DLD1 (cell line): ENCODE data around the gene HOGA1.
"Not testable (repeated sequence)": the region's sequence is repeated elsewhere in the genome, so short reads cannot be mapped to it uniquely, and the experiment has no call there.

Source experiments
- in situ Hi-C: cut with HindIII; loops from 2 replicates; pipeline ENCODE4 v1.10.0; 2017; ENCODE audit warnings: low sequenced_read_pairs

HOGA1 gene

DNA sequence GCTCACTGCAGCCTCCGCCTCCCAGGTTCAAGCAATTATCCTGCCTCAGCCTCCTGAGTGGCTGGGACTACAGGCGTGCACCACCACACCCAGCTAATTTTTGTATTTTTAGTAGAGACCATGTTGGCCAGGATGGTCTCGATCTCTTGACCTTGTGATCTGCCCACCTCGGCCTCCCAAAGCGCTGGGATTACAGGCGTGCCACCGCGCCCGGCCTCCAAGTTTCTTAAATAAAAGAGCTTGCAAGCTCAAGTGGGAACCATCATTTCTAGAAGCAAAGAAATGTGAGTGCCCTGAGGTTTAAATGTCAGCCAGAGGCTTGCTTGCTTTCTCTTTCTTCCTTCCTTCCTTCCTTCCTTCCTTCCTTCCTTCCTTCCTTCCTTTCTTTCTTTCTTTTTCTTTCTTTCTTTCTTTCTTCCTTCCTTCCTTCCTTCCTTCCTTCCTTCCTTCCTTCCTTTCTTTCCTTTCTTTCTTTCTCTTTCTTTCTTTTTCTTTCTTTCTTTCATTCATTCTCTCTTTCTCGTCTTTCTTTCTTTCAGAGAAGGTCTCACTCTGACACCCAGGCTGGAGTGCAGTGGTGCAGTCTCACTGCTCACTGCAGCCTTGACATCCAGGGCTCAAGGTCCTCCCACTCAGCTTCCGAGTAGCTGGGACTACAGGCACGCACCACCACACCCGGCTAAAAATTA, 58.4 kb downstream of the HOGA1 start:
- in situ Hi-C loops = not testable (repeated sequence)

DNA sequence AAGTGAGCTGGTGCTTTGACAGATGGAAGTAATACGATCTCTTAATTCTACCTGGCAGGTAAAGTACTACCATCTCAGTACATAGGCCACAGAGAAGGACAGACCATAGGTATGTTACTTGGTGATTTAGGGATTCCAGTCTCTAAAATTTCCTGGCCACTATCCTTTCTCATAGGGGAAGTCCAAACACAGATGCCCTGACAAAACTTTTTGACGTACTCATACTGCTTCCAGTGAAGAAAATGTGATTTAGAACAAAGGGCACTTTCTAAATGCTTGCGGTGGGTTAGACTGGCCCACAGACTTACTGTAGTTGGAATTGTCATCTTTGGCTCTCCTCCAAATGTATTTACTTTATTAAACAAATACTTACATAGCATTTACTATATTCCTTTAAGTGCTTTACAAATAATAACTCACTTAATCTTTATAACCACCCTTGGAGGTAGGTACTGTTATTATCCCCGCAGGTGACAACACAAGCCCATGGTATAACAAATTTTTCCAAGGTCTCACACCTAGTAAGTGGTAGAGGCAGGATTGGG, 59.3 kb downstream of the HOGA1 start:
- in situ Hi-C loops = no loop called here

DNA sequence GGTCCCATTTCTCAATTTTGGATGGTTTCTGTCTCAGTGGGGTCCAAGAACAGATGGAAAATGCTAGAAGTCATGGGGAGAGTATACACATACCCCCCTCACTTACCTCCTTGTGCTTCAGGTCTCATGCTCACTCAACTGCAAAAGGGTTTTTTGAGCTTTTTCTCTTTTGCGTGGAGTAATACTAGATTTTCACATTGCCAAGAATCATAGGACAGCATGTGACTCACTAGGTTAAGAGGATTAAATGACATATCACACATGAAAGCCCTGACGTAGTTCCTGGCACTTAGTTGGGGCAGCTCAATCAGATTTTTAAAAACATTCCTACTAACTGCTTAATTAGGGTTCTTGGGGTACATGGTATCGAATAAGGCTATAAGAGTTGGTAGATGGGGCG, 60.7 kb downstream of the HOGA1 start:
- in situ Hi-C loops = no loop called here

DNA sequence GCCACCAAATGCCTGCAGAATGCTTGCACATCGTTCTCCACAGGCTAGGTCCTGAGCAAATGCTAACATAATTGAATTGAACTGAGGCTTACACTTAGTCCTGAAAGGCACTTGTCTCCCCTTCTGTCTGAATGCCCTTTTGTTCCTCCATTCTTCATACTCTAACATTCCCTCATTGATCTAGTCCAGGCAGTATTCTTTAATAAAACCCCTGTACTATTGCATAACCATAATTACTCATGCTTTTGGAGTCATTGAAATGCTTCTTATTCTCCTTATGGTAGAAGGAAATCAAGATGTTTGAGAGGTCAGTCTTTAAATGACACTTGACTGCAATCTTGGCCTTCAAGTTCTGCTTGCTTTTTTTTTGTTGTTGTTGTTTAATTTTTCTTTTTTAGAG, 63.4 kb downstream of the HOGA1 start:
- in situ Hi-C loops = no loop called here

DNA sequence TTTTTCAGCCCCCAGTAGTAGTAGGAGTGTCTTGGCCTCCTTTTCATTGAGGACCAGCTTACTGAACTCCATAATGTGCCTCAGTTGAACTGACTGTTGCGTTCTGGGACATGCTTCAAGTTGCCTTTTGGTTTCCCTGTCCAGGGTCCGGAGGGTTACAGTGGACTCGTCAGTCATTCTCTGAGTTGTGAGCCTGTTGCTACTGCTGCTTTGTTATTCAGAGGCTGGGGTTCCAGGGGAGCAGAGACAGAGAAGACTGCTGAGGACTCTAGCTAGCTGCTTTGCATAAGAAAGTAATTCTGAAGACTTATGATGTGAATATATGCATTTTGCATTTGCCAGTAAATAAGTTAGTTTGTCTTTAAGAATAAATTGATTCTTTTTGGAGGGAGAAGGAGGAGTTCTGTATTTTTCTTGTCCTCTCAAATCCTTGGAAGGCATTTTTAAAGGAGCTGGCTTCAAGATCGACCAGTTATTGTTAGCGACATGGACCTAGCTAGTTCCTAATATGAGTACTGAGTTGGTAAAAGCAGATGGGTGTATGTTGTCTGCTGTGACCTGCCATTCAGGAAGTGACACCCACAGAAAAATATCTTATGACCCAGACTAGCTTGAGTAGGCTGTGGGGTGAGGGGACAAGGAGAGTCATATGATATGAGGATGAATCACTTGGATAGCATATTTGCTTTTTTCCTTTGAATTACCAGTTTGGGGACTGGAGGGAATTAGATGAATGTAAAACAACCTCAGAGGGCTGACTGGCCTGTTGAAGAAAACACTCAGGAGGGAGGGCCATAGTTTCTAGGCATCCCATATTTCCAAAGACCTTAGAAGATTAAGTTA, 64.6 kb downstream of the HOGA1 start:
- in situ Hi-C loops = no loop called here

DNA sequence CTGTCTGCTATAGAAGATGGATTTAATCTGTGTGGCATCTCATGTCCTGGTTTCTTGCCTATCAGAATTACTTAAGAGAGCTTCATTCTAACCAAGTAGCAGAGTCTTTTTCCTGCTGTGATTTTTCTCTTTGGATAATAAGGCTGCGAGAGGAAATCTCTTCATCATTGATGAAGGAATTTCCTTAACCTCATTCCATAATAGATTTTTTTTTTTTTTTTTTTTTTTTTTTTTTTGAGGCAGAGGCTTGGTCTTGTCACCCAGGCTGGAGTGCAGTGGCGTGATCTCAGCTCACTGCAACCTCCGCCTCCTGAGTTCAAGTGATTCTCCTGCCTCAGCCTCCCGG, 65.2 kb downstream of the HOGA1 start:
- in situ Hi-C loops = not testable (repeated sequence)

DNA sequence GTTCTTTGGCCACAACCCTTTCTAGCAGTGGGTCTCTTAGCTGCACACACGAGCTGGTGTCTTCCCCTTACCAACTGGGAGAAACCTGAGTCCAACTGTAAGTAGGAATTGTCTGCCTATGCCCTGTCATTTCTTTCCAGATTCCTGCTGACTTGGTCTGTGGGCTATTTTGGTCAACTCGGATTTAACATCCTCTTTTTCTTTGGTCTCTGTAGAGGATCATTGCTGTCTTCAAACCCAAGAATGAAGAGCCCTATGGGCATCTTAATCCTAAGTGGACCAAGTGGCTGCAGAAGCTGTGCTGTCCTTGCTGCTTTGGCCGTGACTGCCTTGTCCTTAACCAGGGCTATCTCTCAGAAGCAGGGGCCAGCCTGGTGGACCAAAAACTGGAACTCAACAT, 66.5 kb downstream of the HOGA1 start:
- in situ Hi-C loops = no loop called here

GRCh38 chr10:97651773-97652172, 67.6 kb downstream of the HOGA1 start:
- in situ Hi-C loops = no loop called here

DNA sequence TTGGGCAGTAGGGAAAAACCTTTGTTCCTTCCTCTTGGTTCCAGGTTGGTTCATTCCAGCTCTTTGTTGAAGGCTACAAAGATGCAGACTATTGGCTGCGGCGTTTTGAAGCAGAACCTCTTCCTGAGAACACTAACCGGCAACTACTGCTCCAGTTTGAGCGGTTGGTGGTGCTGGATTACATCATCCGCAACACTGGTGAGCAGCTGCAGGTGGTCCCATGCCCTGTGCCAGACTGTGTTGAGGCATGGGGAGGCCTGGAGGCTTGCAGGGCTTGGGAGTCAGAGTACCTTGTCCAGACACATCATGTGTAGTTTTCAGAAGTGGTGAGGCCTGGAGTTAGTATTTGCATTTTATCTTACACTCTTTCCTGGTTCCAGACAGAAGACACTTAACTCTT, 72.6 kb downstream of the HOGA1 start:
- in situ Hi-C loops = no loop called here

- in situ Hi-C loops = no loop called here
These were observed 75.4 kb downstream of the HOGA1 start for GRCh38 chr10:97659589-97659988.
